A549 (cell line): ENCODE measurements around the gene RANBP17. TPM values are rescaled to one million over a fixed set of nuclear protein-coding genes. Genes with fewer than 3 reads are reported as not detected.

Source experiments
- ATAC-seq, 2 experiments: fragments of 200-7000 bp in 1 of 2; fragments of >200 bp in 1 of 2; cut with Nextera tagmentation in 1 of 2; cut with Tn5 transposase in 1 of 2; 3 replicates each; pipeline versions ENCODE4 v1.8.0 to v1.9.1; 2018 to 2020; ENCODE audit warnings: mild to moderate bottlenecking in 1 of 2, moderate library complexity in 1 of 2
- CTCF ChIA-PET: fragments of 300-600 bp; sonication (Branson Sonifier 250); formaldehyde crosslinking; extraction: SDS; loops from one replicate; lab custom pipeline; 2021; ENCODE audit warnings: antibody characterized with exemption, inconsistent platforms; lab: Yijun Ruan, JAX
- POLR2A ChIA-PET: fragments of 350-600 bp; formaldehyde crosslinking; extraction: SDS; loops from one replicate; lab custom pipeline; 2021; ENCODE audit warnings: antibody characterized with exemption, inconsistent platforms; lab: Yijun Ruan, JAX
- DNase-seq, 2 experiments: peaks; one replicate each; pipeline versions ENCODE4 v3.0.0 to v3.0.0-alpha.2; 2011 to 2016; ENCODE audit warnings: low read depth in 1 of 2, low spot score in 1 of 2
- FAIRE-seq: peaks from 2 replicates; lab custom pipeline; 2011; peaks lifted over from hg19 to GRCh38; lab: Jason Lieb, UNC
- H3K27ac ChIP-seq, 2 experiments: fragments of >200 bp; sonication (Bioruptor Twin); formaldehyde crosslinking; 3 replicates each; pipeline ENCODE4 v1.5.1; 2016 to 2017
- H3K4me1 ChIP-seq: fragments of >200 bp; sonication (Bioruptor Twin); formaldehyde crosslinking; 3 replicates; pipeline ENCODE4 v1.6.1; 2016
- H3K4me2 ChIP-seq: fragments of >200 bp; sonication (Bioruptor Twin); formaldehyde crosslinking; 3 replicates; pipeline ENCODE4 v1.6.1; 2016
- H3K4me3 ChIP-seq: fragments of >200 bp; sonication (Bioruptor Twin); formaldehyde crosslinking; 3 replicates; pipeline ENCODE4 v1.5.1; 2016
- H3K9me3 ChIP-seq: fragments of >200 bp; sonication (Bioruptor Twin); formaldehyde crosslinking; 3 replicates; pipeline ENCODE4 v1.6.1; 2016
- CBX8 ChIP-seq: fragments of 200-600 bp; sonication (generic); IDR thresholded peaks from 2 replicates; pipeline ENCODE4 v1.6.1; 2016
- CHD2 ChIP-seq: fragments of 150-350 bp; IDR thresholded peaks from 2 replicates; pipeline ENCODE4 v1.6.1; 2014; ENCODE audit warnings: low read length; ENCODE audit not compliant: partially characterized antibody
- CHD4 ChIP-seq: fragments of 200-600 bp; sonication (generic); IDR thresholded peaks from 2 replicates; pipeline ENCODE4 v1.6.1; 2016; ENCODE audit warnings: antibody characterized with exemption, mild to moderate bottlenecking, borderline replicate concordance
- CTCF ChIP-seq: fragments of >200 bp; sonication (Bioruptor Twin); formaldehyde crosslinking; IDR thresholded peaks from 3 replicates; pipeline ENCODE4 v1.5.1; 2016
- EHMT2 ChIP-seq: fragments of 200-600 bp; sonication (generic); IDR thresholded peaks from 2 replicates; pipeline ENCODE4 v1.6.1; 2016; ENCODE audit warnings: antibody characterized with exemption, low read depth, mild to moderate bottlenecking, moderate library complexity
- EP300 ChIP-seq, 2 experiments: fragments of >200 bp; sonication (Bioruptor Twin); formaldehyde crosslinking; IDR thresholded peaks; 2 replicates in 1 of 2; 3 replicates in 1 of 2; pipeline ENCODE4 v1.6.1; 2016 to 2017
- FOSB ChIP-seq: fragments of 250-450 bp; sonication (Bioruptor Pico); IDR thresholded peaks from 2 replicates; pipeline ENCODE4 v1.5.0; 2020; ENCODE audit warnings: mild to moderate bottlenecking, moderate library complexity
- FOSL2 ChIP-seq, 2 experiments: fragments of 450-650 bp in 1 of 2; fragments of >200 bp in 1 of 2; sonication (Bioruptor Twin) in 1 of 2; formaldehyde crosslinking; IDR thresholded peaks; 2 replicates each; pipeline versions ENCODE4 v1.5.0 to v1.6.1; 2016 to 2020; ENCODE audit warnings: mild to moderate bottlenecking in 1 of 2, moderate library complexity in 1 of 2
- HDAC2 ChIP-seq: fragments of 200-600 bp; sonication (generic); IDR thresholded peaks from 2 replicates; pipeline ENCODE4 v1.6.1; 2016
- HEYL ChIP-seq: fragments of 250-450 bp; sonication (Bioruptor Pico); IDR thresholded peaks from 2 replicates; pipeline ENCODE4 v1.8.0; 2021; ENCODE audit warnings: mild to moderate bottlenecking, moderate library complexity
- HOXA7 ChIP-seq: fragments of 250-450 bp; sonication (Bioruptor Pico); IDR thresholded peaks from 2 replicates; pipeline ENCODE4 v1.5.0; 2020; ENCODE audit warnings: mild to moderate bottlenecking, moderate library complexity
- HOXB13 ChIP-seq: fragments of 250-450 bp; sonication (Bioruptor Pico); IDR thresholded peaks from 2 replicates; pipeline ENCODE4 v1.5.0; 2020; ENCODE audit warnings: low read depth, mild to moderate bottlenecking, moderate library complexity
- JUN ChIP-seq, 2 experiments: fragments of >200 bp; sonication (Bioruptor Twin); formaldehyde crosslinking; IDR thresholded peaks; 2 replicates in 1 of 2; 3 replicates in 1 of 2; pipeline ENCODE4 v1.6.1; 2016 to 2017
- KDM1A ChIP-seq: fragments of 200-600 bp; sonication (generic); IDR thresholded peaks from 2 replicates; pipeline ENCODE4 v1.6.1; 2016; ENCODE audit warnings: low read depth, mild to moderate bottlenecking
- MAFK ChIP-seq: fragments of 450-650 bp; IDR thresholded peaks from 2 replicates; pipeline ENCODE4 v1.6.1; 2014; ENCODE audit not compliant: partially characterized antibody
- NFE2L2 ChIP-seq: fragments of 150-350 bp; conservative IDR thresholded peaks from 2 replicates; pipeline ENCODE4 v1.6.1; 2014; ENCODE audit warnings: low read length
- NPAS2 ChIP-seq: fragments of 250-450 bp; sonication (Bioruptor Pico); IDR thresholded peaks from 2 replicates; pipeline ENCODE4 v1.8.0; 2022; ENCODE audit warnings: mild to moderate bottlenecking, moderate library complexity, borderline replicate concordance
- POLR2A ChIP-seq: IDR thresholded peaks from 2 replicates; pipeline ENCODE4 v1.6.1; 2012; ENCODE audit warnings: mild to moderate bottlenecking, low read length
- RAD21 ChIP-seq, 2 experiments: fragments of >200 bp in 1 of 2; sonication (Bioruptor Twin) in 1 of 2; formaldehyde crosslinking in 1 of 2; IDR thresholded peaks in 1 of 2; conservative IDR thresholded peaks in 1 of 2; 2 replicates in 1 of 2; 3 replicates in 1 of 2; pipeline ENCODE4 v1.6.1; 2012 to 2018; ENCODE audit warnings: inconsistent platforms in 1 of 2
- RARB ChIP-seq: fragments of 250-450 bp; sonication (Bioruptor Pico); IDR thresholded peaks from 2 replicates; pipeline ENCODE4 v1.8.0; 2021; ENCODE audit warnings: mild to moderate bottlenecking, moderate library complexity
- RCOR1 ChIP-seq: fragments of 150-350 bp; IDR thresholded peaks from 2 replicates; pipeline ENCODE4 v1.6.1; 2014; ENCODE audit warnings: antibody characterized with exemption, low read length, low read depth
- REST ChIP-seq: fragments of 200-600 bp; sonication (generic); IDR thresholded peaks from 2 replicates; pipeline ENCODE4 v1.6.1; 2016; ENCODE audit warnings: antibody characterized with exemption, mild to moderate bottlenecking, moderate library complexity
- RNF2 ChIP-seq: fragments of 200-600 bp; sonication (generic); IDR thresholded peaks from 2 replicates; pipeline ENCODE4 v1.6.1; 2016; ENCODE audit warnings: low read depth, mild to moderate bottlenecking, antibody characterized with exemption, moderate library complexity, borderline replicate concordance
- SREBF2 ChIP-seq: fragments of 450-650 bp; IDR thresholded peaks from 2 replicates; pipeline ENCODE4 v1.6.1; 2014; ENCODE audit warnings: mild to moderate bottlenecking, moderate library complexity
- TFCP2L1 ChIP-seq: fragments of 250-450 bp; sonication (Bioruptor Pico); IDR thresholded peaks from 2 replicates; pipeline ENCODE4 v1.5.0; 2021; ENCODE audit warnings: mild to moderate bottlenecking
- ZNF302 ChIP-seq: fragments of 250-450 bp; sonication (Bioruptor Pico); IDR thresholded peaks from 2 replicates; pipeline ENCODE4 v1.9.0; 2021; ENCODE audit warnings: inconsistent platforms, mild to moderate bottlenecking, moderate library complexity
- ZSCAN20 ChIP-seq: fragments of 250-450 bp; sonication (Bioruptor Pico); IDR thresholded peaks from 2 replicates; pipeline ENCODE4 v1.8.0; 2022; ENCODE audit warnings: mild to moderate bottlenecking, moderate library complexity
- WGBS: methylation state at CpG from one replicate; pipeline ENCODE4 v1.1.6; 2017; ENCODE audit errors: missing lambda C conversion rate; 5-methylcytosine and 5-hydroxymethylcytosine counted together
- polyA plus RNA-seq, 4 experiments: library from polyadenylated mRNA; depleted of rRNA in 3 of 4; stranded (reverse); fragments of >200 nt; fragmentation: RNase III in 1 of 4; extraction: RNeasy Plus Mini Kit Qiagen cat#74134 plus additional on column Dnase treatment in 1 of 4; gene quantifications; 2 replicates in 3 of 4; 3 replicates in 1 of 4; pipeline ENCODE4 v1.2.3, GENCODE V29; 2011 to 2017
- TF ChIP-seq, protein P1 (sequence below): fragments of >200 bp; sonication (Bioruptor Twin); formaldehyde crosslinking; IDR thresholded peaks from 3 replicates; pipeline ENCODE4 v1.6.1; 2016

Gene RANBP17
- polyA plus RNA-seq, 2 of the 4 experiments (the other 2 are of a cell fraction) = 3.4 to 9.2 TPM

DNA sequence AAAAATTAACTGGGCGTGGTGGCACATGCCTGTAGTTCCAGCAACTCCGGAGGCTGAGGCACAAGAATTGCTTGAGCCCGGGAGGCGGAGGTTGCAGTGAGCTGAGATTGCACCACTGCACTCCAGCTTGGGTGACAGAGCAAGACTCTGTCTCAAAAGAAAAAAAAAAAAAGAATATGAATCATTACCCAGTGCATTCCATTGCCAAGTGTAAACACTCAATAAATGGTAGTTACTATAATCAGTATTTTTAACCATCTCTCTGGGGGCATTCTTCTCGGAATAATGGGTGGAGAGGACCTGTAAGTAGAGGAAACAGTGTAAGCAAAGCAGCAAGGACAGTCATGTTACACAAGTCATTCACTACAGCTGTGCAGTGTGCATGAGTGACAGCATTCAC, 13.8 kb upstream of the RANBP17 start:
- CTCF ChIA-PET = interaction anchor here (1.2 kb wide), 1 partner anchor 13 kb away, joined by 3 read pairs; no protein-coding TSS in a partner anchor
- WGBS = 12% methylated on average over 5 of the region's 5 CpGs
- DNase-seq = no peak
- H3K4me2 ChIP-seq = peak overlapping the region; percentile 30; the same call in 2 of the 3 replicates
- peaks cover 10% of the 10 kb centered on the region; the same call in 1 of the 3 replicates for H3K4me1 ChIP-seq
- no peak for FAIRE-seq
- no peak overlapping the region for H3K4me3 ChIP-seq
- no peaks in the 10 kb centered on the region for H3K9me3 ChIP-seq
- POLR2A ChIA-PET = interaction anchor here (0.7 kb wide), 1 partner anchor 13 kb away, joined by 5 read pairs; no protein-coding TSS in a partner anchor
- no peak overlapping the region for H3K27ac ChIP-seq
- TF ChIP-seq TFCP2L1 (no peak), ZNF302 (CRISPR knock-in tag) (no peak), CHD4 (no peak), EHMT2 (no peak), JUN (IDR thresholded peaks at IDR 0.05) (no peak), REST (no peak), MAFK (no peak), HDAC2 (no peak), SREBF2 (no peak), CTCF (no peak), RCOR1 (no peak), HOXB13 (no peak), NFE2L2 (no peak), RNF2 (no peak), EP300 (IDR thresholded peaks at IDR 0.05) (no peak), NPAS2 (no peak), ZSCAN20 (CRISPR knock-in tag) (no peak), HOXA7 (CRISPR knock-in tag) (no peak), FOSB (no peak)
- TF ChIP-seq, protein P1, sequence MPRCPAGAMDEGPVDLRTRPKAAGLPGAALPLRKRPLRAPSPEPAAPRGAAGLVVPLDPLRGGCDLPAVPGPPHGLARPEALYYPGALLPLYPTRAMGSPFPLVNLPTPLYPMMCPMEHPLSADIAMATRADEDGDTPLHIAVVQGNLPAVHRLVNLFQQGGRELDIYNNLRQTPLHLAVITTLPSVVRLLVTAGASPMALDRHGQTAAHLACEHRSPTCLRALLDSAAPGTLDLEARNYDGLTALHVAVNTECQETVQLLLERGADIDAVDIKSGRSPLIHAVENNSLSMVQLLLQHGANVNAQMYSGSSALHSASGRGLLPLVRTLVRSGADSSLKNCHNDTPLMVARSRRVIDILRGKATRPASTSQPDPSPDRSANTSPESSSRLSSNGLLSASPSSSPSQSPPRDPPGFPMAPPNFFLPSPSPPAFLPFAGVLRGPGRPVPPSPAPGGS = no peak
- ATAC-seq = peak in 1 of 2 experiments; percentile 46; a peak in 3 of 6 replicates

GRCh38 chr5:170849374-170849773, 12.4 kb upstream of the RANBP17 start:
- Histone ChIP-seq H3K9me3 (no peaks in the 10 kb centered on the region), H3K27ac (no peak overlapping the region), H3K4me3 (no peak overlapping the region), H3K4me2 (no peak overlapping the region), H3K4me1 (peaks cover 10% of the 10 kb centered on the region; the same call in 1 of the 3 replicates)
- ChIA-PET POLR2A (no interaction called here), CTCF (interaction anchor here (1.2 kb wide), 1 partner anchor 15 kb away, joined by 3 read pairs; no protein-coding TSS in a partner anchor)
- ATAC-seq (no peak; a peak in 1 of 6 replicates), DNase-seq (no peak), FAIRE-seq (no peak)
- WGBS = 32% methylated on average over 2 of the region's 2 CpGs
- no peak for TF ChIP-seq KDM1A
- no peak for TF ChIP-seq RARB (CRISPR knock-in tag)
- TF ChIP-seq POLR2A = no peak
- no peak for TF ChIP-seq HDAC2
- no peak for TF ChIP-seq EHMT2
- no peak for TF ChIP-seq HEYL (CRISPR knock-in tag)
- no peak for TF ChIP-seq RAD21 (conservative IDR thresholded peaks at IDR 0.05 in 1 of 2, IDR thresholded peaks at IDR 0.05 in 1 of 2)
- TF ChIP-seq CBX8 = no peak
- no peak for TF ChIP-seq REST
- TF ChIP-seq MAFK = no peak
- TF ChIP-seq CHD2 = no peak
- TF ChIP-seq NFE2L2 = no peak
- TF ChIP-seq HOXA7 (CRISPR knock-in tag) = no peak
- no peak for TF ChIP-seq FOSL2 (IDR thresholded peaks at IDR 0.05)
- TF ChIP-seq FOSL2 (CRISPR knock-in tag; IDR thresholded peaks at IDR 0.05) = no peak
